ENCODE data around the gene POT1. TPM values are rescaled to one million over a fixed set of nuclear protein-coding genes. Genes with fewer than 3 reads are reported as not detected.

The POT1 gene
- total RNA-seq, 1 experiment from 2014 or later: 20.2 TPM

- POLR2A ChIA-PET: no interaction called here
- ATAC-seq (no peak), DNase-seq (ENCODE audit: low spot score) (no peak)
- Mint-ChIP-seq H3K27me3 (ENCODE audit: low read depth) (no peaks in the 10 kb centered on the region; the same call in 1 of the 2 replicates), H3K4me1 (peaks cover 8% of the 10 kb centered on the region; the same call in 1 of the 2 replicates), H3K27ac (no peak overlapping the region), H3K9me3 (no peaks in the 10 kb centered on the region), H3K4me3 (no peak overlapping the region; the same call in 1 of the 2 replicates), H3K36me3 (peaks cover 2% of the 10 kb centered on the region; the same call in 1 of the 2 replicates)
- TF ChIP-seq JAZF1 (CRISPR knock-in tag; IDR thresholded peaks at IDR 0.05) (no peak), CREM (CRISPR knock-in tag; IDR thresholded peaks at IDR 0.05) (no peak), HMGXB4 (CRISPR knock-in tag; IDR thresholded peaks at IDR 0.05) (no peak), SP1 (CRISPR knock-in tag; conservative IDR thresholded peaks at IDR 0.05) (no peak), ZBTB43 (CRISPR knock-in tag; IDR thresholded peaks at IDR 0.05) (no peak), ZNF138 (CRISPR knock-in tag; conservative IDR thresholded peaks at IDR 0.05) (no peak), MYBL2 (CRISPR knock-in tag; IDR thresholded peaks at IDR 0.05) (no peak), OVOL2 (CRISPR knock-in tag; IDR thresholded peaks at IDR 0.05; ENCODE audit: borderline replicate concordance) (no peak)
- TF ChIP-seq, protein P1, sequence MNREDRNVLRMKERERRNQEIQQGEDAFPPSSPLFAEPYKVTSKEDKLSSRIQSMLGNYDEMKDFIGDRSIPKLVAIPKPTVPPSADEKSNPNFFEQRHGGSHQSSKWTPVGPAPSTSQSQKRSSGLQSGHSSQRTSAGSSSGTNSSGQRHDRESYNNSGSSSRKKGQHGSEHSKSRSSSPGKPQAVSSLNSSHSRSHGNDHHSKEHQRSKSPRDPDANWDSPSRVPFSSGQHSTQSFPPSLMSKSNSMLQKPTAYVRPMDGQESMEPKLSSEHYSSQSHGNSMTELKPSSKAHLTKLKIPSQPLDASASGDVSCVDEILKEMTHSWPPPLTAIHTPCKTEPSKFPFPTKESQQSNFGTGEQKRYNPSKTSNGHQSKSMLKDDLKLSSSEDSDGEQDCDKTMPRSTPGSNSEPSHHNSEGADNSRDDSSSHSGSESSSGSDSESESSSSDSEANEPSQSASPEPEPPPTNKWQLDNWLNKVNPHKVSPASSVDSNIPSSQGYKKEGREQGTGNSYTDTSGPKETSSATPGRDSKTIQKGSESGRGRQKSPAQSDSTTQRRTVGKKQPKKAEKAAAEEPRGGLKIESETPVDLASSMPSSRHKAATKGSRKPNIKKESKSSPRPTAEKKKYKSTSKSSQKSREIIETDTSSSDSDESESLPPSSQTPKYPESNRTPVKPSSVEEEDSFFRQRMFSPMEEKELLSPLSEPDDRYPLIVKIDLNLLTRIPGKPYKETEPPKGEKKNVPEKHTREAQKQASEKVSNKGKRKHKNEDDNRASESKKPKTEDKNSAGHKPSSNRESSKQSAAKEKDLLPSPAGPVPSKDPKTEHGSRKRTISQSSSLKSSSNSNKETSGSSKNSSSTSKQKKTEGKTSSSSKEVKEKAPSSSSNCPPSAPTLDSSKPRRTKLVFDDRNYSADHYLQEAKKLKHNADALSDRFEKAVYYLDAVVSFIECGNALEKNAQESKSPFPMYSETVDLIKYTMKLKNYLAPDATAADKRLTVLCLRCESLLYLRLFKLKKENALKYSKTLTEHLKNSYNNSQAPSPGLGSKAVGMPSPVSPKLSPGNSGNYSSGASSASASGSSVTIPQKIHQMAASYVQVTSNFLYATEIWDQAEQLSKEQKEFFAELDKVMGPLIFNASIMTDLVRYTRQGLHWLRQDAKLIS (CRISPR knock-in tag; IDR thresholded peaks at IDR 0.05; ENCODE audit: borderline replicate concordance): no peak
- TF ChIP-seq, protein P2, sequence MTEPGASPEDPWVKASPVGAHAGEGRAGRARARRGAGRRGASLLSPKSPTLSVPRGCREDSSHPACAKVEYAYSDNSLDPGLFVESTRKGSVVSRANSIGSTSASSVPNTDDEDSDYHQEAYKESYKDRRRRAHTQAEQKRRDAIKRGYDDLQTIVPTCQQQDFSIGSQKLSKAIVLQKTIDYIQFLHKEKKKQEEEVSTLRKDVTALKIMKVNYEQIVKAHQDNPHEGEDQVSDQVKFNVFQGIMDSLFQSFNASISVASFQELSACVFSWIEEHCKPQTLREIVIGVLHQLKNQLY (CRISPR knock-in tag; IDR thresholded peaks at IDR 0.05): no peak
- CTCF ChIA-PET: interaction anchor here (1.2 kb wide), 1 partner anchor 66 kb away, joined by 3 read pairs; no protein-coding TSS in a partner anchor
Measured at GRCh38 chr7:124930655-124931597, 1.3 kb upstream of the POT1 start.

DNA sequence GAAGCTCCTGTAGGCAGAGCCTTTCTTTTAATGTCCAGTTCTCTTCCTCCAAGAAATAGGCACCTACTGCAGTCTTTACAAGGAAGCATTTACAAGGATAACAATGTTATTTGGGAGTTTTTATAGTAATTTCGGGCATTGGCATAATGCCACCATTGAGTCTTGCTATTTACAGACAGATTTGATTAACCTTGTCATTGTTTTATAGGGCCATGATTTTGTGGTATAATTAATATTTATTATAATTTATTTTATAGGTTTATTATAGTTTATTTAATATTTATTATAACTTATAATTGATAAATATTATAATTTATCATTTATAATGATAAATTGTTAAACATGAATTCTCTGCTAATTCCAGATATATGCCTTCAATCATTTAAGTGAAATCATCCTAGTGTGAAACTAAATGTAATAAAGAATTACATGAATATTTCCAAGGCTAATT, 573 bp upstream of the POT1 start:
- peak overlapping the region; percentile 84 for H3K27ac Mint-ChIP-seq
- H3K9me3 Mint-ChIP-seq: no peaks in the 10 kb centered on the region
- TF ChIP-seq ZNF263 (CRISPR knock-in tag; IDR thresholded peaks at IDR 0.05; ENCODE audit: low read depth): no peak
- peak; percentile 95 for TF ChIP-seq HMGA2 (CRISPR knock-in tag; IDR thresholded peaks at IDR 0.05)
- H3K4me1 Mint-ChIP-seq: peaks cover 8% of the 10 kb centered on the region; the same call in 1 of the 2 replicates
- CTCF ChIA-PET: interaction anchor here (0.7 to 1.3 kb wide), 3 partner anchors 67 to 387 kb away, joined by 3 read pairs; no protein-coding TSS in a partner anchor
- H3K36me3 Mint-ChIP-seq: peaks cover 2% of the 10 kb centered on the region; the same call in 1 of the 2 replicates
- POLR2A ChIA-PET: no interaction called here
- ATAC-seq (no peak), DNase-seq (ENCODE audit: low spot score) (no peak)
- peak overlapping the region; percentile 92 for H3K4me3 Mint-ChIP-seq
- no peaks in the 10 kb centered on the region; the same call in 1 of the 2 replicates for H3K27me3 Mint-ChIP-seq (ENCODE audit: low read depth)

- ATAC-seq: no peak
Measured at GRCh38 chr7:124924906-124925305, 4.7 kb downstream of the POT1 start.

More at GRCh38 chr7:124924906-124925305, 4.7 kb downstream of the POT1 start:
- ChIA-PET CTCF (no interaction called here), POLR2A (no interaction called here)
- DNase-seq (ENCODE audit: low spot score): no peak
- H3K4me1 Mint-ChIP-seq: peaks cover 8% of the 10 kb centered on the region; the same call in 1 of the 2 replicates
- TF ChIP-seq RELA (CRISPR knock-in tag; IDR thresholded peaks at IDR 0.05; ENCODE audit: borderline replicate concordance) (no peak), CREM (CRISPR knock-in tag; IDR thresholded peaks at IDR 0.05) (no peak), HMGA2 (CRISPR knock-in tag; IDR thresholded peaks at IDR 0.05) (no peak), ZBTB43 (CRISPR knock-in tag; IDR thresholded peaks at IDR 0.05) (no peak), SP1 (CRISPR knock-in tag; conservative IDR thresholded peaks at IDR 0.05) (no peak), ZNF138 (CRISPR knock-in tag; conservative IDR thresholded peaks at IDR 0.05) (no peak)
- H3K4me3 Mint-ChIP-seq: no peak overlapping the region
- H3K27ac Mint-ChIP-seq: no peak overlapping the region
- peaks cover 2% of the 10 kb centered on the region; the same call in 1 of the 2 replicates for H3K36me3 Mint-ChIP-seq
- H3K9me3 Mint-ChIP-seq: no peaks in the 10 kb centered on the region
- H3K27me3 Mint-ChIP-seq (ENCODE audit: low read depth): no peaks in the 10 kb centered on the region

All from WTC11 (cell line).